Measurements from ENCODE around the gene LRRC45. TPM values are rescaled to one million over a fixed set of nuclear protein-coding genes. Genes with fewer than 3 reads are reported as not detected.

Gene LRRC45
- total RNA-seq, 3 donors from 2014 or later = 18.9 to 20.0 (median 19.8) TPM

DNA sequence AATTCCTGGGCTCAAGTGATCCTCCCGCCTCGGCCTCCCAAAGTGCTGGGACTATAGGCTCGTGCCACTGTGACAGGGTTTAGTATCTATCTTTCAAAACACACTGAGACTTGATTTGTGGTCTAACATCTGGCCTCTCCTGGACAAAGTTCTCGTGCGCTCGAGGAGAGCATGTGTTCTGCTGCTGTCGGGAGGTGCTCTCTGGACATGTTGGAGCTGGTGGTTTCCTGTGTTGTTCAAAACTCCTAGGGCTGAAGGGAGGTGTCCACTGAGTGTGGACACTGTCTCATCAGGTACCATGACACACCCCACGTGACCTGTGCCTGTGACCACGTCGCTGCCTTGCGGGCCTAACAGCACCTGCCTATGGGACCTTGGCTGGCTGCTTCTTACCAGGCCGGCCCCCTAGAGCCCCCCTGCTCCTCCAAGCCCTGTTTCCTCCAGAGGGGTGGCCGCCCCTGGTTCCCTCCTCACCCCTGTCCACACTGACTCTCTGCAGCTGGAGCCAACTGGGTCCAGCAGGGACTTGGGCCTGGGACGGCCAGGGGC lies 22.9 kb downstream of the LRRC45 start:
- intact Hi-C loops (cut with DNase I, micrococcal nuclease) = no loop called here
- TF ChIP-seq, protein P1, sequence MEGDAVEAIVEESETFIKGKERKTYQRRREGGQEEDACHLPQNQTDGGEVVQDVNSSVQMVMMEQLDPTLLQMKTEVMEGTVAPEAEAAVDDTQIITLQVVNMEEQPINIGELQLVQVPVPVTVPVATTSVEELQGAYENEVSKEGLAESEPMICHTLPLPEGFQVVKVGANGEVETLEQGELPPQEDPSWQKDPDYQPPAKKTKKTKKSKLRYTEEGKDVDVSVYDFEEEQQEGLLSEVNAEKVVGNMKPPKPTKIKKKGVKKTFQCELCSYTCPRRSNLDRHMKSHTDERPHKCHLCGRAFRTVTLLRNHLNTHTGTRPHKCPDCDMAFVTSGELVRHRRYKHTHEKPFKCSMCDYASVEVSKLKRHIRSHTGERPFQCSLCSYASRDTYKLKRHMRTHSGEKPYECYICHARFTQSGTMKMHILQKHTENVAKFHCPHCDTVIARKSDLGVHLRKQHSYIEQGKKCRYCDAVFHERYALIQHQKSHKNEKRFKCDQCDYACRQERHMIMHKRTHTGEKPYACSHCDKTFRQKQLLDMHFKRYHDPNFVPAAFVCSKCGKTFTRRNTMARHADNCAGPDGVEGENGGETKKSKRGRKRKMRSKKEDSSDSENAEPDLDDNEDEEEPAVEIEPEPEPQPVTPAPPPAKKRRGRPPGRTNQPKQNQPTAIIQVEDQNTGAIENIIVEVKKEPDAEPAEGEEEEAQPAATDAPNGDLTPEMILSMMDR (IDR thresholded peaks at IDR 0.05) = no peak
- Histone ChIP-seq H3K4me3 (no peak overlapping the region), H3K4me1 (ENCODE audit: low read depth) (peaks cover 10% of the 10 kb centered on the region), H3K36me3 (ENCODE audit: low read depth) (no peaks in the 10 kb centered on the region), H3K9me3 (no peaks in the 10 kb centered on the region)
- ATAC-seq (no peak), DNase-seq (no peak)

DNA sequence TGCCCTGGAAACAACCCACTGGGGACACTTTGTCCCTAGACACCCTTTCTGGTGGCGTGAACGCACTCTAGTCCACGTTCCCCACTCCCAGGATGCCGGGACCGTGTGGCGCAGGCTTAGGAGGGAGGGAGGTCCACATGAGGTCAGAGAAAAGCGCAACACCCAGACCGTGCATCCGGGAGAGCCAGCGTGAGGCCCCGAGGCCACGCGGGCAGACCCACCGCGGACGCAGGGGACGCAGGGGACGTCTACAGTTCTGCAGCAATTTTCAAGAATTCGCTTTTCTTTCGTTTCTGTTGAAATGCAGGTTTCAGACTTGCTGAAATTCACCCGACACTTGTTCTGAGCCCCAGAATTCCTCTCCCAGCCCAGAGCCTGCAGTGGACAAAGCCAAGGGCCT lies 23.8 kb downstream of the LRRC45 start:
- TF ChIP-seq, protein P1 (IDR thresholded peaks at IDR 0.05) = no peak
- H3K9me3 ChIP-seq = no peaks in the 10 kb centered on the region
- H3K4me3 ChIP-seq = no peak overlapping the region
- H3K36me3 ChIP-seq (ENCODE audit: low read depth) = no peaks in the 10 kb centered on the region
- DNase-seq (no peak), ATAC-seq (no peak)
- peaks cover 10% of the 10 kb centered on the region for H3K4me1 ChIP-seq (ENCODE audit: low read depth)
- intact Hi-C loops (cut with DNase I, micrococcal nuclease) = no loop called here

DNA sequence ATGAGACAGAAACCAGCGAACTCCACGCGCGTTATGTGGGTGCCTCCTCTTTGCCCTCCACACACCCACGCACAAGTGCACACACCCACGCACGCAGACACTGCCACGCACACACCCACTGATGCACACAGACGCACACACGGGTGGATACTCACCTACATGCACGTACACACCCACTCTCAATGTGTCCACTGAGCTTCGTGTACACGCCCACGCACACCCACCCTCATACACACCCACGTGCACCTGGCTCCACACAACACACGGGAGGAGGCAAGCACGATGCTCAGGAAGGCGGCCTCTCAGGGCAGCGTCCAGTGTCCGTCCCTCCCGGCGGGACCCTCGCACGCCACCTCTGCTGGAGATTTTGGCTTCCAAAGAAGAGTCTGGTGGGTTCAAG lies 24.3 kb downstream of the LRRC45 start:
- intact Hi-C loops (cut with DNase I, micrococcal nuclease) = no loop called here
- no peak for ATAC-seq

DNA sequence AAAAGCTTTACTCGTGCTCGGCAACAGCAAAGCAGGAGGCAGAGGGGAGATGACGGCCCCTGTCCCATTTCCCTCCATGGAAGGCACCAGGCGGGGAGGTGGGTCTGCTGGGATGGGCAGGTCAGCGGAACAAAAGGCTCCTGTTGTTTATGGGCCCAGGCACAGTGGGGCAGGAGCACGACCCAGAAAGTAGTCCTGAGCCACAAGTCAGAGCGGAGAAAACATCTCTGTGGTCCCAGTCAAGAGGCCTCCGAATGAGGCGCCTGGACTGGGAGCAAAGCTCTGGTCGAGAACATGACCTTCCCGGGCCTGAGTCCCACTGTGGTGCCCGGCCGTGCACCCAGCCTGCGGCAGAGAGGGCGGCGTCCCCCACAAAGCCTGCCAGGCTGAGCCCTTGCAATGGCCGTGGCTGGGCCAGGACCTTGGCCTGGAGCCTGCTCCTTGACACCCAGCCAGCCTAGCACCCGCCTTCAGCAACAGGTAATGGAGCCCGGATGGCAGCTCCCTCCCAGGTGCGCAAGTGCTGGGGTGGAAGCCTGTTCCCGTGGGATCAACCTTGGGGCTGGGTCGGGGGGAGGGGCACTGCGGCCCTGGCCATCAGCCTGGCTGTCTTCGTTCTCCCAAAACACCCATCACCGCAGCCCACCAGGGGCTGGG lies 24.9 kb downstream of the LRRC45 start:
- TF ChIP-seq, protein P1 (IDR thresholded peaks at IDR 0.05) = no peak

More for the DNA sequence above, 24.3 kb downstream of the LRRC45 start:
- TF ChIP-seq, protein P1 (IDR thresholded peaks at IDR 0.05) = no peak
- no peak for DNase-seq
- Histone ChIP-seq H3K4me3 (no peak overlapping the region), H3K4me1 (ENCODE audit: low read depth) (peaks cover 11% of the 10 kb centered on the region), H3K9me3 (no peaks in the 10 kb centered on the region), H3K36me3 (ENCODE audit: low read depth) (no peaks in the 10 kb centered on the region)

DNA sequence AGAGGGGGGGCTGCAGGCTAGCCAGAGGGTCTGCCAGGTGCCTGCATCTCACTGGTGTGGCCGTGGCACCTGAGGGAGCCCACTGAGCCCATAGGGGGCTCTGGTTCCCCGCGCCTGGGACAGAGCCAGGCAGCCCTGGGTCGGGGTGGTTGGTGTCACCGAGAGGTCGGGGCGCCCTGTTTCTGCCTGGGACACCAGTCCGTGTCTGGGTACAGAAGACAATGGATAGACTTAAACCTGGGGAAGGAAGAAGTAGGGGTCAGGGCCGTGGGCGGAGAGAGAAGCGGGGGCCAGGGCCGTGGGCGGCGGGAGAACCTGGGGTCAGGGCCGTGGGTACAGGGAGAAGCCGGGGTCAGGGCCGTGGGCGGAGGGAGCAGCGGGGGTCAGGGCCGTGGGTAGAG lies 25.5 kb downstream of the LRRC45 start:
- TF ChIP-seq, protein P1 (IDR thresholded peaks at IDR 0.05) = no peak
- no peak overlapping the region for H3K4me3 ChIP-seq
- ATAC-seq = no peak
- intact Hi-C loops (cut with DNase I, micrococcal nuclease) = no loop called here
- no peaks in the 10 kb centered on the region for H3K36me3 ChIP-seq (ENCODE audit: low read depth)
- H3K4me1 ChIP-seq (ENCODE audit: low read depth) = peaks cover 21% of the 10 kb centered on the region
- no peaks in the 10 kb centered on the region for H3K9me3 ChIP-seq
- DNase-seq = no peak

More for the DNA sequence above, 24.9 kb downstream of the LRRC45 start:
- ATAC-seq (no peak), DNase-seq (no peak)
- Histone ChIP-seq H3K36me3 (ENCODE audit: low read depth) (no peaks in the 10 kb centered on the region), H3K4me3 (no peak overlapping the region), H3K9me3 (no peaks in the 10 kb centered on the region), H3K4me1 (ENCODE audit: low read depth) (peaks cover 18% of the 10 kb centered on the region)
- intact Hi-C loops (cut with DNase I, micrococcal nuclease) = no loop called here
